Lung (tissue), 12 donors: ENCODE measurements around the gene SLC25A13. TPM values are rescaled to one million over a fixed set of nuclear protein-coding genes. Genes with fewer than 3 reads are reported as not detected.

Experiments
- ATAC-seq: fragments of 200-7000 bp; cut with Tn5 transposase; one replicate; pipeline ENCODE4 v1.9.1; 2020; ENCODE audit warnings: moderate number of reproducible peaks; ENCODE audit not compliant: insufficient read depth, low FRiP score
- DNase-seq, 3 donors: peaks; one replicate each; pipeline ENCODE4 v3.0.0-alpha.2; 2013 to 2017
- H3K27ac ChIP-seq, 2 donors: one replicate each; pipeline ENCODE4 v1.5.1; 2013; ENCODE audit warnings: mild to moderate bottlenecking in 2 of 2, moderate library complexity in 2 of 2, control low read depth in 1 of 2, inconsistent platforms in 1 of 2, low read depth in 1 of 2, low read length in 1 of 2
- H3K27me3 ChIP-seq, 3 donors: one replicate each; pipeline ENCODE4 v1.5.1; 2013; ENCODE audit warnings: low read length in 2 of 3; ENCODE audit not compliant: control insufficient read depth in 3 of 3, insufficient read depth in 3 of 3
- H3K36me3 ChIP-seq, 4 donors: one replicate each; pipeline ENCODE4 v1.5.1; 2013; ENCODE audit warnings: low read length in 4 of 4, mild to moderate bottlenecking in 1 of 4, moderate library complexity in 1 of 4; ENCODE audit not compliant: control insufficient read depth in 4 of 4, insufficient read depth in 4 of 4
- H3K4me1 ChIP-seq, 5 donors: one replicate each; pipeline ENCODE4 v1.5.1; 2013; ENCODE audit warnings: low read length in 5 of 5, mild to moderate bottlenecking in 2 of 5, moderate library complexity in 1 of 5; ENCODE audit not compliant: control insufficient read depth in 5 of 5, insufficient read depth in 5 of 5
- H3K4me3 ChIP-seq: one replicate; pipeline ENCODE4 v1.5.1; 2013; ENCODE audit warnings: mild to moderate bottlenecking, control low read depth, moderate library complexity
- H3K9ac ChIP-seq, 2 donors: one replicate each; pipeline ENCODE4 v1.5.1; 2013; ENCODE audit warnings: low read length in 2 of 2, control low read depth in 1 of 2; ENCODE audit not compliant: insufficient read depth in 1 of 2
- H3K9me3 ChIP-seq, 4 donors: one replicate each; pipeline ENCODE4 v1.5.1; 2013; ENCODE audit warnings: low read length in 3 of 4, mild to moderate bottlenecking in 1 of 4, moderate library complexity in 1 of 4; ENCODE audit not compliant: control insufficient read depth in 4 of 4, insufficient read depth in 3 of 4
- CTCF ChIP-seq: IDR thresholded peaks from 2 replicates; pipeline ENCODE4 v1.5.1; 2012; ENCODE audit warnings: mild to moderate bottlenecking; ENCODE audit errors: control extremely low read depth, extremely low read depth
- WGBS, 2 donors: extraction: QIAGEN DNeasy Blood & Tissue Kit; methylation state at CpG; one replicate each; pipeline ENCODE4 v1.1.7; 2013; 5-methylcytosine and 5-hydroxymethylcytosine counted together
- polyA plus RNA-seq, 2 donors: library from polyadenylated mRNA; stranded (reverse); fragments of 200-250 nt; gene quantifications; one replicate each; pipeline ENCODE4 v1.2.1, GENCODE V29; 2013
- total RNA-seq, 2 donors: library from RNA; depleted of rRNA in 1 of 2; stranded (reverse); fragments of >200 nt in 1 of 2; gene quantifications; one replicate each; pipeline ENCODE4 v1.2.1, GENCODE V29; 2014 to 2021
- donor health status: control.
- donor health status: control.
- donor health status: Bipolar disorder and iron deficiency.
- donor health status: healthy.
- donor health status: DM: yes; HTN: yes; CAD: no.

SLC25A13 gene
- total and polyA plus RNA-seq, 4 donors: 7.8 to 40.8 (median 19.6) TPM

- Histone ChIP-seq H3K27ac (no peak overlapping the region), H3K27me3 (no peaks in the 10 kb centered on the region), H3K4me3 (no peak overlapping the region), H3K4me1 (peaks cover 0 to 4% (median 0%) of the 10 kb centered on the region in 5 donors), H3K9ac (no peak overlapping the region), H3K36me3 (peaks cover 0 to 3% (median 0%) of the 10 kb centered on the region in 4 donors), H3K9me3 (no peaks in the 10 kb centered on the region)
- TF ChIP-seq CTCF: no peak
- DNase-seq: no peak
- no peak for ATAC-seq
- WGBS, 2 donors: 86 to 92% methylated on average over 3 of the region's 3 CpGs
Measured at GRCh38 chr7:96085953-96086352, 235.9 kb downstream of the SLC25A13 start.

GRCh38 chr7:96084881-96085553 lies 236.9 kb downstream of the SLC25A13 start:
- Histone ChIP-seq H3K9ac (no peak overlapping the region), H3K27me3 (no peaks in the 10 kb centered on the region), H3K4me1 (peaks cover 0 to 4% (median 0%) of the 10 kb centered on the region in 5 donors), H3K27ac (no peak overlapping the region), H3K9me3 (no peaks in the 10 kb centered on the region), H3K4me3 (no peak overlapping the region), H3K36me3 (peaks cover 0 to 3% (median 0%) of the 10 kb centered on the region in 4 donors)
- no peak for TF ChIP-seq CTCF
- peak in 1 of 3 donors; percentile 39 for DNase-seq
- no peak for ATAC-seq
- 92 to 100% methylated on average over 1 of the region's 1 CpG for WGBS, 2 donors

DNA sequence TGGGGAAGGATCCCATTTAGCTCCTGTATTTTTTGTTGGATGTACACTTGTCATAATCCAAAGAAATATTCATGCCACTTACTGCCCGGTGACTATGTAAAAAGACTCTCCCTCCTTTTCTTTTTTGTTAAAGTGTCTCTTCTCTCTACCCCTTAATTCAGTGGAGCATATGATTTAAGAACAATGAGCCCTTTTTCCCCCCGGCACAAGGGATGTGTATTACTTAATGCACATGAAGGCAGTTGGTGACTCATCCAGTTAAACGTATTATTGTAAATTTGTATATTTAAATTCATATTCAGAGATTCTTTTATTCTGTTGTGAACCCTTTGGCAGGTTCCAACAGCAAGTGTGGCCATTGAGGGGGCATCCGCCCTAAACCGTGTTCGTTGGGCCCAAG lies 241.9 kb downstream of the SLC25A13 start:
- Histone ChIP-seq H3K4me3 (no peak overlapping the region), H3K36me3 (peaks cover 0 to 3% (median 0%) of the 10 kb centered on the region in 4 donors), H3K27ac (no peak overlapping the region), H3K27me3 (peaks cover 0 to 14% (median 0%) of the 10 kb centered on the region in 3 donors), H3K4me1 (peaks cover 0 to 19% (median 0%) of the 10 kb centered on the region in 5 donors), H3K9me3 (no peaks in the 10 kb centered on the region), H3K9ac (no peak overlapping the region)
- 80 to 81% methylated on average over 6 of the region's 6 CpGs for WGBS, 2 donors
- ATAC-seq: no peak
- no peak for TF ChIP-seq CTCF
- no peak for DNase-seq
